IMR-90 (cell line): ENCODE measurements around the gene GATA1.

Experiments used
- BHLHE40 ChIP-seq: fragments of 150-350 bp; IDR thresholded peaks from 2 replicates; pipeline ENCODE4 v1.6.1; 2016; ENCODE audit warnings: mild to moderate bottlenecking, low read depth, low read length
- MAZ ChIP-seq: IDR thresholded peaks from 2 replicates; pipeline ENCODE4 v1.6.1; 2012; ENCODE audit warnings: low read depth, mild to moderate bottlenecking, low read length, improper control_type of control experiment, moderate library complexity, borderline replicate concordance
- MXI1 ChIP-seq: IDR thresholded peaks from 2 replicates; pipeline ENCODE4 v1.6.1; 2012; ENCODE audit warnings: low read depth, mild to moderate bottlenecking, low read length, moderate library complexity, borderline replicate concordance
- RAD21 ChIP-seq: IDR thresholded peaks from 2 replicates; pipeline ENCODE4 v1.6.1; 2012; ENCODE audit warnings: low read length, improper control_type of control experiment
- TF ChIP-seq, protein P1 (sequence below): conservative IDR thresholded peaks from 2 replicates; pipeline ENCODE4 v1.5.1; 2012; ENCODE audit warnings: mild to moderate bottlenecking, low read depth, low read length, improper control_type of control experiment
- TF ChIP-seq, protein P2 (sequence below): fragments of 150-350 bp; IDR thresholded peaks from 2 replicates; pipeline ENCODE4 v1.6.1; 2017; ENCODE audit warnings: mild to moderate bottlenecking, antibody characterized with exemption, low read length, low read depth

- TF ChIP-seq MAZ (no peak), MXI1 (no peak), RAD21 (no peak), BHLHE40 (no peak)
- TF ChIP-seq, protein P1, sequence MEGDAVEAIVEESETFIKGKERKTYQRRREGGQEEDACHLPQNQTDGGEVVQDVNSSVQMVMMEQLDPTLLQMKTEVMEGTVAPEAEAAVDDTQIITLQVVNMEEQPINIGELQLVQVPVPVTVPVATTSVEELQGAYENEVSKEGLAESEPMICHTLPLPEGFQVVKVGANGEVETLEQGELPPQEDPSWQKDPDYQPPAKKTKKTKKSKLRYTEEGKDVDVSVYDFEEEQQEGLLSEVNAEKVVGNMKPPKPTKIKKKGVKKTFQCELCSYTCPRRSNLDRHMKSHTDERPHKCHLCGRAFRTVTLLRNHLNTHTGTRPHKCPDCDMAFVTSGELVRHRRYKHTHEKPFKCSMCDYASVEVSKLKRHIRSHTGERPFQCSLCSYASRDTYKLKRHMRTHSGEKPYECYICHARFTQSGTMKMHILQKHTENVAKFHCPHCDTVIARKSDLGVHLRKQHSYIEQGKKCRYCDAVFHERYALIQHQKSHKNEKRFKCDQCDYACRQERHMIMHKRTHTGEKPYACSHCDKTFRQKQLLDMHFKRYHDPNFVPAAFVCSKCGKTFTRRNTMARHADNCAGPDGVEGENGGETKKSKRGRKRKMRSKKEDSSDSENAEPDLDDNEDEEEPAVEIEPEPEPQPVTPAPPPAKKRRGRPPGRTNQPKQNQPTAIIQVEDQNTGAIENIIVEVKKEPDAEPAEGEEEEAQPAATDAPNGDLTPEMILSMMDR, result no peak
- TF ChIP-seq, protein P2, sequence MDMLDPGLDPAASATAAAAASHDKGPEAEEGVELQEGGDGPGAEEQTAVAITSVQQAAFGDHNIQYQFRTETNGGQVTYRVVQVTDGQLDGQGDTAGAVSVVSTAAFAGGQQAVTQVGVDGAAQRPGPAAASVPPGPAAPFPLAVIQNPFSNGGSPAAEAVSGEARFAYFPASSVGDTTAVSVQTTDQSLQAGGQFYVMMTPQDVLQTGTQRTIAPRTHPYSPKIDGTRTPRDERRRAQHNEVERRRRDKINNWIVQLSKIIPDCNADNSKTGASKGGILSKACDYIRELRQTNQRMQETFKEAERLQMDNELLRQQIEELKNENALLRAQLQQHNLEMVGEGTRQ, result no peak
These were observed 35.0 kb upstream of the GATA1 start for GRCh38 chrX:48751343-48751742.
